NCI-H748 (cell line): ENCODE data around the gene LIN7C.

Source experiments
- DNase-seq: peaks from one replicate; lab custom pipeline; 2025; ENCODE audit not compliant: unreplicated experiment; lab: John Stamatoyannopoulos, UW

Gene LIN7C

DNA sequence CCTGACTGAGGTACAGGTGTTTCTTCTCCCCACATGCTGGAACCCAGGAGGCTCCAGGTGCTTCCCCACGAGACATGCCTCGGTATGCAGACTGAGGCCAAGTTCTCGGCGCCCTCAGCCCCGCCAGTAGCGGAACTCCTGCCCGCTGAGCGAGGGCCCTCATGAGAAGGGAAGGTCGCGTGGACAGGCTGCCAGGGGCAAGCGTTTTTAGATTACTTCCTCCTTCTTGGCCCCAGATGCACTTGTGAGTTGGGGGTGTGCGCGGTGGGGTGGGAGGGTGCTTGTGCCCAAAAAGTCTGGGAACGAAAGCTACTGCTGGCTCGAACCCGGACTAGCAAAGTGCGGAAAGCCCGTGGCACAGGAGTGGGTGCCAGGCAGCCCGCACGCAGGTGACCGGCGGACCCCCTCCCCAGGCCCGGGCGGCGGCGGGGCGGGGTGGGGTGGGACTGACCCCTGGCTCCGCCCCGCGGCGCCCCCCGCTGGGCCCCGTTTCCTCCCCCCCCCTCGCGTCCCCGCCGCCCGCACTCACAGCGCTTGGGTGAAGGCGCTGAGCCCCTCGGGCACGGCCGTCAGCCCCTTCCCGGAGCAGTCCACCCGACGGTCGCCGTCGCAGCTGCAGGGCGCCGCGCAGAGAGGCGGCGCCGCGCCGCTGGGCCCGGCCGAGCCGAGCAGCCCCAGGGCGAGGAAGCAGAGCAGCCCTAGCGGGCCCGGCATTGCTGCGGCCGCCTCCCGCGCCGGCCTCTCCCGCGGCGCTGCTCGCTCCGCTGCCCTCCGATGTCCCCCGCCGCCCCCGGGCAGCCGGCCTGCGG lies 34.8 kb downstream of the LIN7C start:
- peak; percentile 72 for DNase-seq

DNA sequence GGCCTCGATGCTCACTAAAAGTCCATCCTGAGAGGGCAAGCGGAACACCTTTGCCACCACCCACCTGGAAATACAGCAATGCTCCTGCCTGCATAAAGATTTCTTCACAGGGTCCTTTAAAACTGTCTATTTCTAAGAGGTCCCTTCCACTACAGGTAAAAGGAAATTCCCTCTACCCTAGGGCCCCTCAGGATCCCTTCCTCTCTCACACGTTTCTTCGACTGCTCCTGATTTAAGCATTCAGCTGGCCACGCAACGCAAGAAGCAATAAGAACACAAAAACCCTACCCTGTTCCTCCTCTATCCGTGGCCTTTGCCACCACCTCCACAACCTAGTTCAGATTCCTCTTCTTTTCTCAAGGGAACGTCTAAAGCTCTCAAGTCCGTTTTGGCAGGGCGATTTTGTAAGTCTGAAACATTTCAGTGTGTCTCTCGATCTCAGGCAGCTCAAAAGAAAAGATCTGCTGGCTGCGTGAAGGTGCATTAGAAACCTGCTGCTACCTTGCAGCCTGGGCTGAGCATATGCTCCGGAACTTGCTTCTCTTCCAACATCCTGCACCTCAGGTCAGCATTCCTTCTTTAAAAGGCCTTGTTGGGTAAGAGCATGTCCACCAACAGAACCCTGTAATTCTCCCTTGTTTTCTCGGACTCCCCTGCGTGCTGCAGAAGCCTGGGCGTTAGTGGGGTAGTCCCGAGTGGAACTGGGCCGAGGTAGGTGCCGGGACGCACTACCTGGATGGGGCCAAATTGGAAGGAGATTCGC lies 35.6 kb downstream of the LIN7C start:
- peak; percentile 62 for DNase-seq

DNA sequence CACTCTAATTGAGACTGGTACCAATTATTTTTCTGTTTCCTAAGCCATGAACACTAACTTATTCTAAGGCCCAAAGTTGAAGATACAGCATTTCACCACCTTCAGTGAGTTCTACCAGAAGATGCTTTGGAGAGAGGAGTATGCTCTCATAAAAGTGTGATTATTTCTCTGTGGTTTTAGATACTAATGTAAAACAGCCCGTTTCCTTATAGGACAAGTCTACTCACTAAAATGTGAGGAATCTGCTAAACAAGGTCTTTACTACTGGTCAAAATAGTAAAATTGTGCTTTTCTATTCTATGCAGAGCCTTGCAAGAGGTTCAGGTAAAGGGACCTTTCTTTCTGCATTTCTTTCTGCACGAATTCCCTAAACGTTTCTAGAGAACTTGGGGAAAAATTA lies 36.4 kb downstream of the LIN7C start:
- DNase-seq: no peak

DNA sequence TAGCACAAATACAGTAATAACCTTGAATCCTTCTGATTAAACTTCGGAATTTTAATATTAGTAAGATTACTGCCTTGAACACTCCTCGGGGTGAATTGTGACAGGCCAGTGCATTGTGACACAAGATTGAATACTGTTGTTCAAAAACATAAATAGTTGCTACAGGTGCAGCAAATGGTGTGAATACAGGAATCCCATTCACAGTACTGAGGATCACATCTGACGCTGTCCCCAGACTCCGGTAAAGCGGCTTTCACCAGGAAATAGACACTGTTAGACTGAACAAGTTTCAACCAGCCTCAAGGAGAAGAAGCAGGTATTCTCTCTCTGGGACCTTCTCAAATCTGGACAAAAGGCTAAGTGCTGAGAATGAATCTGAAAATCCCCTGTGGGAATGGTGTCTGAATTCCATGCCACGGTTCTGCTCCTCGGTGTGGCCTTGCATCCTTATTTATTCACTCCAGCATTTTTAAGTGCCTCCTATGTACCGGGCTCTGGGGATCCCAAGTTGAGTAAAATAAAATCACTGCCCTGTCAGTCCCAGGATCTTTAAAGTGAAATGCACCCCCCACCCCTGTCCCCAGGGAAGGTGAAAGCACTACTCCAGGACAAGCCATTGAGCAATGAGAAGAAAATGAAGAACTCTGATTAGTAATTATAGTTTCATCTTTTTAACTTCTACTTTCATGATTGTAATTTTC lies 37.4 kb downstream of the LIN7C start:
- DNase-seq: no peak

DNA sequence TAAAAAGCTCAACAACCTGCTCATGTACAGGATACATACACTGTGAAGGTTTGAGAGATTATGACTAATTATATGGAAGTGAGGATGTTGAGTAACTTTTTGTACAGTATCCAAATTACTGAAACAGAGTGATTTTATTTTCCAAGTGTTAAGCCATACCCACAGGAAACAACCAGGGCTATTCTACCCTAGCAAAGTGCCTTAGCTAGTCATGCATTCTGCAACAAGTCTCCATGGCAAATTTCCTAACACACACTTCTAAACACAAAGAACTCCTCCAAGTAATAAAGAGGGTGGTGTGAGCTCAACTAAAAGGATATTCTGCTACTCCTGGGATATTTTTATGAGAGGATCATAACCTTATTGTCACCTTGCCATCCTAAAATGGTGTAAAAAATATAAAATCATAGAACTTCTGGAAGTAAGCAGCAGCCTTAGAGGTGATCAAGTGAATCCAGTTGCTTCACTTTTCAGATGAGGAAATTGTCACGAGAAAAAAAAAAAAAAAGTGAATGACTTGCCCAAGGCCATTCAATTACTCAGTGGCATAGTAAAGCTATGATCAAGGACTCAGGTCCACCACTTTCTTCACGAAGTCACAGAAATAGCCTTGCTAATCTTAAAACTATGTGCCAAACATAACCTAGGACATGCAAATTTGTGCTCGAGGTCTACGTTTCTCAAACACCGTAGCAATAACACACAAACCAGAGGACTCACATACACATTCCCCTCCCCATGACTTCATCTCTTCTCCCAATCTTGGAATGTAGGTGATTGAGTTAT lies 38.2 kb downstream of the LIN7C start:
- no peak for DNase-seq

DNA sequence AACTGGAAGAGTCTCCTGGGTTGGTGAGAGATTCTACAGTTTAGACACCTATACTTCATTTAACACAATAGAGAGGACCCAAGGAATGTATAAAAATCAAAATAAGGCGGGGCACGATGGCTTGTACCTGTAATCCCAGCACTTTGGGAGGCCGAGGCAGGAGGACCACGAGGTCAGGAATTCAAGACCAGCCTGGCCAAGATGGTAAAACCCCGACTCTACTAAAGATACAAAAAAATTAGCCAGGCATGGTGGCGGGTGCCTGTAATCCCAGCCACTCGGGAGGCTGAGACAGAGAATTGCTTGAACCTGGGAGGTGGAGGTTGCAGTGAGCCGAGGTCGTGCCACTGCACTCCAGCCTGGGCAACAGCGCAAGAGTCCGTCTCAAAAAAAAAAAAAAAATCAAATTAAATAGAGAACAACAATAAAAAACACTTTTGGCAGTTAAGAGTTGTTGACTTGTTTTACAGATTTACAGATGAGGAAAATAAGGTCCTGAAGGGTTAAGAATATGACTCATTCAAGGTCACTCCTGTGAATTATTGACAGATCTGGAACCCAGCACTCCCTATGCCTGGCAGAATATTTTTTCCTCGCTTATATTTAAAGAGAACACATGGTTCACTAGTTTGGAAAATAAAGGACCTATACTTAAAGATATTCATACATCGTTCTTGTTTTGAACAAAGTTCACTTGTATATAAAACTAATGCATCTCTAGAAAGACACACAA lies 39.2 kb downstream of the LIN7C start:
- DNase-seq: no peak

DNA sequence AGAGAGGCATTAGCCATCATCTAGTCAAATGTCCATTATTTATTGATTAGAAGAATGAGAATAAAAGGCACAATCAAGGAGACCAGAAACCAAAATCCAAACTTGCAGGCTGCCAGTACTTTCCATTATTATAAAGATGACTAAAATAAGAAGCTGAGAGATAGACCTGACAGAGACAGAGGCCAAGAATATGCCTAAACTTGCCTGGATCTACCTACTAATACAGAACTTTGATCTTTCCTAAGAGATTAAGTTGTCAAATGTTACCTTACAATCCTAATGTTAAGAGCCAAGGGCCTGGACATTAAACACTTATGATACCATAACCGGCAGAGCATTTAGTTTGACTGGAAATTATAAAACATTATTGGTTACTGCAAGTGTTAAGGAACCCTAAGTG lies 40.2 kb downstream of the LIN7C start:
- no peak for DNase-seq

DNA sequence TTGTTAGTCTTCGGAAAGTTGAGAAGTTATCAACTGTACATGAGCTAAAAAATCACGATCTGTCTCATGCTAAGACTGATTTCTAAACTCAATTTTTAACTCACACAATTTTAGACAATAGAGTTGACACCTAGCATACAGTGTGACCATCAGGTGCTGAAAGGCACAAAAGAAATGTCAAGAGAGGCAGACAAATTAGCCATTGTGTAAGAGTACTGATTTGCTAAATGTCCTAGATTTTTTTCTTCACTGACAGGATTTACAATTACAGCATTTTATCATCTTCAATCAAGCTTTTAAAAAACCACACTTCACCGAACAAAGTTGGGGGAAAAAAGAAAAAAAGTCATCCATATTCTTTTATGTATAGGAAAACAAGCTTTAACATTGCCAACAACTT lies 40.9 kb downstream of the LIN7C start:
- DNase-seq: peak; percentile 30

DNA sequence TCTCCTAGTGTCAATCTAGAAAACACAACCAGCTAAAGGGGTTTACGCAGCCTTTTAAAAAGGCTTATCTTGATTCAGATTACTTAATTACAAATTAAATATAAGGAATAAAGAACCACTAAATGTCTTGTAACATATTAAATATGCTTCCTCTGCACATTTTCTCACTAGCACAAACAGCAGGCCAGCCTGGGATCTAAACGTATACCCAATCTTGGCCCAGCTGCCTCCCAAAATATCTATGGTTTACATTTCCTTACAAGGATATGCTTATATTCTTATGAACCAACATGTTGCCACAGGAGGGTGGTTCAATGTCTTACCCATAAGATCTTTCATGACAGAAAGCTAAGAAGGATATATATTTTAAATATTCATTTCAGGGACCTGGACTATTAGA lies 41.7 kb downstream of the LIN7C start:
- DNase-seq: no peak

DNA sequence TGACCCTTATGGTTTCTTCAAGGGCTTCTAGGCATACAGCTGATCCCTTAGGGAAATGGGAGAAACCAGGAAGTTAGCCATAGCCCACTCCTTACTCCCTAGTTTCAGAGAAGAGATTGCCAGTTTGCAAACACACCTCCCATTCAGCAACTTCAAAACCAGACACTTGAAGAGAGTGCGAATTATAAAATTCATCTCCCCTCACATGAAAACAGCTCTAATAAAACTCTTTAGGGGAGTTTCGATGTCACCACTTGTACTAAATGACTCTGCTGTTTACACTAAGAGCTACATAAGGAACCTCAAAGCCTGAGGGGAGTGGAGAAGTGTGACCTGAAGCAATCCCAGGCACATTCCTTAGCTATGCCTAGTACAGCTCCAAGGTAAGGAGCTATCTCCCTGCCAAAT lies 42.3 kb downstream of the LIN7C start:
- no peak for DNase-seq

DNA sequence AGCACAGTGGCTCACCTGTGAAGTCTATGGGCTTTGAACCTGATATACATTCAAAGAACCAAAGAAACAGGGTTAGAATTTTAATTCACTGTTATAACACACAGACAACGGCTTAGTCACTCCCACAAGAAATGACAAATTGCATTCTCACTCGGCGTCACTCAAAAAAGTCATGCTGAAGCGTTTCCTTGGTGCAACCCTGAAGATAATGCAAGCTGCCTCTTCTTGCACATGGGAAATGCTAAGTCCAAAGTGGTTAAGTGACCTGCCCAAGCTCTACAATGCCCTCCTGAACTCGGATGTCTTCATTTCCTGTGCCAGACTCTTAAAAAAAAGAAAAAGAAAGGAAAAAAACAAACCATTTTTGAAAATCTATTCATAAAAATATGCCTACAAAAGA lies 44.0 kb downstream of the LIN7C start:
- no peak for DNase-seq

DNA sequence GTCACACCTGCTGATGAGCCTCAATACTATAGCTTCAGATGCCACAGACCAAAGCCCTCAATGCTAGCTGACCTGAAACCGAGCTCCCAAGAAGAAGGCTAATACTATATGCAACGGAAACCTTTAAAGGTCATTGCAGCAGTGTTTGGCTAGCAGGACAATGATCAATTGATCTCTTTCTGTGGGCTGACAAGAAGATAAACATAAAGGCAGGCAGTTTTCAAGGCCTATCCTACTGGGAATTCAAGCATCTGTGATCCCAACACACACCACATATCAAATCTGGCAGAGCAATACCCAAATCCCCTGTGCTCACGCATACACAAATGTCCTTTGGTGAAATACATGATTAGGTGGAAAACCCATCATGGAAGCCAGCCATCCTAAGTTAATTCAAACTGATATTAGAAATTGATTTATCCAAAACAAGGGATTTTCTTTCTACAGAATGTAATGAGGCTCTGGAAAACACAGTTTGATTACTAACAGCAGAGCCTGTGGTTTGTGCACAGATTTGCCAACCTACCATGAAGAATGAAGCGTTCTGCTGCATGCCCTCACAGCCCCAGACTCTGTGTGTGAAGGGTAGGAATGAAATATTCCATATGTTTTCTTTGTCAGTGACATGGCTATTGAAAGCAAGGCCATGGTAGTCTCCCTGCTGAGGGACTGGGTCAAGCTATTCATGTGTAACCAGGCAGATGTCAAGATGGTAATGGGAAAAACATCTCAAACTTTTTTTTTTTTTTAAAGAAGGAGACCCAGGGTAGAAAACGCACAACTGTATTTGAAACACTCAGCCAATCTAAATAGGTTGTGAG lies 46.2 kb downstream of the LIN7C start:
- DNase-seq: no peak

DNA sequence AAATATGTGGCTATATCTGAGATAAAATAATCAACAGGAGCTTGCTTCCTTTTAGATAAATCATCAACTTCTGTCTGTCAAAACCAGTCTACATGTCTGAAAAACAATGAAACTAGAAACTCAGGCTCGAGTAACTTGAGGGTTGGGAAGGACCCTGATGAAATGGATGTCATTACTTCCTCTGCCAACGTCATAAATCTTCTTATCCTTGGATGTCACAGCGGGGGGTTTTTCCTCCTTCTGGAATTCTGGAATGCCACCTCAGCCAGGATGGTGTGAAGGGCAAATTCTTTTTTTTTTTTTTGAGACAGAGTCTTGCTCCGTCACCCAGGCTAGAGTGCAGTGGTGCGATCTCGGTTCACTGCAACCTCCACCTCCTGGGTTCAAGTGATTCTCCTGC lies 47.4 kb downstream of the LIN7C start:
- no peak for DNase-seq

DNA sequence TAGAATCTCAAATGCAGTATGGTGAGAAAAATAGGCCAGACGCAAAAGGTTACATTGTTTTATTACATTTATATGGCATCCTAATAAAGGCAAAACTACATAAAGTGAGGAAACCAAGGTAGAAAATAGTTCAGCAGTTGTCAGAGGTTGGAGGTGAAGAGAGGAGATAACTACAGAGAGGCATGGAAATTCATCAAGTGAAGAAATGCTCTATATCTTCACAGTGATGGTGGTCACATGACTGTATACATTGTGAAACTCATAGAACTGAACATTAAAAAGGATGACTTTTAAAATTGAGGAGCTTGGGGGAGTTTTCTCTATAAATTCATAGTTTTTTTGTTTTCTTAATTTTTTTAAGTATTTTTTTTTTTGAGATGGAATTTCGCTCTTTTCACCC lies 48.4 kb downstream of the LIN7C start:
- DNase-seq: no peak

DNA sequence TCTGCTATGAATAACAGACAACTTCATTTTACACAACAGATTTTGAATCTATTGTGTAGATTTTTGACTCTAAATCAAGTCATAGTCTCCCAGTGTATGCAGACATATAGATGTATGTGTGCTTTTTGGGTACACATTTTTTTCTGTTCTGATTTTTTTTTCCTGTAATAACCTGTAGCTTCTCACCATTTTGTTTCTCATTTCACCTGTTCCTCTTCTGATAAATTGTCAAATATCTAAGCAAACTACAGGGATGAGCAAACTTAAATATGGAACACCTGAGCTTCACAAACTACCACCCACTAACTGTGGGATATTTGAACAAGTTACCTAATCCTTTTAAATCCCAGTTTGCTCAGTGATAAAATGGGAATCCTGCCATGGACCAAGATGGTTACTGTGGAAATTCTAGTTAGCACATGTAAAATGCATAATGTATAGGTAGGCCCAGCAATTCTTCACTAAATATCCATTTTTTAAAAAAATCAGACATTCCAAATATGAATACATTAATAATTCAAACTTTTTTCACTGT lies 49.7 kb downstream of the LIN7C start:
- no peak for DNase-seq

DNA sequence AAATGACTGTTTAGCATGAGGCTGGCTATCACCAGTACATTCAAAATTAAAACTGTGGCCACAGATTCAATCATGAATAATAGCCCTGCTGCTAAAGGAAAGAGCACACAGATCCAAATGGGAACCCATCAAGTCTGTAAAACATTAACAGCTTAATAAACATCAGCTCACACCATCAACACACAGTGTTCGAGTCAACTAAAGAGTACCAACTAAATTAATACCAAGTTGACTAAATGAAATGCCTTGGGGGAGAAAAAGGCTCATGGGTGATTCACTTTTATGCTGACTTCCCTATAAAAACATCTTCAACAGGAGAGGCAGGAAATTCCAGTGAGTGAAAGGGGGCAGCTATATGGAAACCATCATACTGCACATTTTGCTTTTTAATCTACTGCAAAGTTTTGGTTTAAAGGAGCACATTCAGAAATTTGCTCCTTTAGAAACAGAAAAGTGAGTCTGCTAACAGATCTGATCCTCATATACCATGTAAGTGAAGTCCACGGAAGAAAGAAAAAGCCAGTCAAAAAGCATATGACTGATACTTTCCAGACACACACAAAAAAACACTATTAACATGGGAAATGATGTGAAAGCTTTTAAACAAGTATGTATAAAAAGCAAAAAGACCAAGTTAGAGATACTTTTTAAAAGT lies 50.3 kb downstream of the LIN7C start:
- DNase-seq: no peak

DNA sequence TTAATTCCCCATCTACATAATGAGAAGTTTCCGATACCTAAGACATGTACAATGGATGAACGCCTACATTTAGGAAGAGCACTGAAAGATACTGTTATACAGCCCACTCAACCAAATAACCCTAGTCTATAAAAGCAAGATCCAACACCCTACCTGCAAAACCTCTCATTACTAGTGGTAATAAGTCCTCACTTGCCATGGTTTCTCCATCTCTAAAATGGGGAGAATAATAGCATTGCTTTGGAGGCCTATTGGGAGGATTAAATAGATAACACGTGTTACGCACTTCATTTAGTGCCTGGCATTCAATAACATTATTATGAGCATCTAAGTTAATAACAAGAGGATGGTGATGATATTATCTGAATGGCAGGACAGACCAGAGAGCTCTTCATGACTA lies 50.9 kb downstream of the LIN7C start:
- no peak for DNase-seq

DNA sequence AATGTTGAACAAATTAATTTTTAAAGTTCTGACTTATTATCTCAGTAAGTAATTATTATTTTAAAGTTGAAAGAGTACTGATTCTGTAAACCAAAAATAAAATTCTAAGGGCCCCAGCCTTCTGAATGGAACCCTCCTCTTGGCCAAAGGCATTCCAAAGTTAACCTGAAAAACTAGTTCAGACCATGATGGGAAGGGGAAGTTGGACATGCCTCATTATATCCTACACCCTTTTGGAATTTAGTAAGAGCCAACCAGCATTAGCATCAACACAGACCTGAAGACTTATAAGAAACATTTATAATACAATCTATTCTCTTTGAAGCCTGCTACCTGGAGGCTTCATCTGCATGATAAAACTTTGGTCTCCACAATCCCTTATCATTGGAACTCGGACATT lies 52.9 kb downstream of the LIN7C start:
- no peak for DNase-seq

DNA sequence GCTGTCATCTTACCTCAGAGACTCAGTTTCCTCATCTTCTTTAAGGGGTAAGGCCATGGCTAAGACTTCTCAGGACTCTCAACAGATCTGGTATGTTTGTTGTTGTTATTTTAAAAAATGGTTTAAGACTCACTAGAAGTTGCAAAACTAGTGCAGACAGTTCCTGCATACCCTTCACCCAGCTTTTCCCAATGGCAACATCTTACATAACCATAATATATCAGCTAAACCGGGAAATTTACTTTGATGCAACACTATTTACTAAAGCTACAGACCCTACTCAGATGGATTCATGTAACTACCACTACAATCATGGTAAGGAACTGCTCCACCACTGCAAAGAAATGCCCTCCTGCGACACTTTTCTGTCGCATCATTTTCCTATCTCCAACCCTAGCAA lies 54.4 kb downstream of the LIN7C start:
- no peak for DNase-seq
